Measurements from ENCODE around the gene SLC26A8. TPM values are rescaled to one million over a fixed set of nuclear protein-coding genes. Genes with fewer than 3 reads are reported as not detected.

The SLC26A8 gene
- total and polyA plus RNA-seq, 2 of the 13 experiments (the other 11 are each of a cell fraction or from before 2014, with no cell fraction given), result 0.46 TPM; not detected in 1

DNA sequence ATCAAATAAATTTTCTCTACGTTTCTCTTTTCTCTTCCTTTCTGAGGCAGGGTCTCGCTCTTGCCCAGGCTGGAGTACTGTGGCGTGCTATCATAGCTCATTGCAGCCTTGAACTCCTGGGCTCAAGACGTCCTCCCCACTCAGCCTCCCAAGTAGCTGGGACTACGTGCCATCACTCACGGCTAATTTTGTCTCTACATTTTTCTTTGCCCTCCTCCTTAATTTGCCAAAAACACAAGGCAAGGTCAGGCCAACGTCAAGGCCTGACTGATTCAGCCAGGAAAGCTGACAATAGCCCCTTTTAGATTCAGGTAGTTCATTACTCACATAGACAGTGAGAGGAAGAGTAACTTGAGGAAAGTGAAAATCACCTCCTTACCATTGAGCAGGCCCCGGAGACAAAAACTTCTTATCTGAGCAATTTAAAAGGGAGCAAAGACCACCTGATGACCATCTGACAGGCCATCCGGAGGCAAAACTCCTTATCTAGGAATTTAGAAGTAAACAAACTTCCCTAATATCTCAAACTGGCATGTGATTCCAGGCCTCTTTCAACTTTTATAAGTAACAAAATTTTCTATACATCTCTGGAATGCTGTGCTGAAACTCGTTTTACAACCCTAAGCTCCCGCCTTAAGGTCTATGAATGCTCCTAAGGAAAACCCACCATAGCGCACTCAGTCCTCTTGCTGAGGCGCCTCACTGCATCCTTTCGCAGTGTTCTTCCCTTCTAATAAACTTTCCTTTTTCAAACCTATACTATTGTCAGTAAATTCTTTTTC, 61.5 kb downstream of the SLC26A8 start (continued):
- TF ChIP-seq ZFP36L2 (CRISPR knock-in tag; IDR thresholded peaks at IDR 0.05) (no peak), HBP1 (CRISPR knock-in tag; IDR thresholded peaks at IDR 0.05; ENCODE audit: low read depth) (no peak), ZFP1 (CRISPR knock-in tag; IDR thresholded peaks at IDR 0.05) (no peak), GABPB1 (CRISPR knock-in tag; IDR thresholded peaks at IDR 0.05) (no peak), RCOR2 (CRISPR knock-in tag; IDR thresholded peaks at IDR 0.05) (no peak; the same call in 1 of the 2 replicates), MIXL1 (CRISPR knock-in tag; IDR thresholded peaks at IDR 0.05) (0 out of 2 replicates have a peak, but pooled peaks have one; percentile 8), ZKSCAN1 (IDR thresholded peaks at IDR 0.05; ENCODE audit: low read length) (no peak), ZNF263 (CRISPR knock-in tag; IDR thresholded peaks at IDR 0.05) (peak; percentile 91), MAZ (IDR thresholded peaks at IDR 0.05; ENCODE audit: borderline replicate concordance, low read depth, low read length) (no peak), MAZ (CRISPR knock-in tag; IDR thresholded peaks at IDR 0.05; ENCODE audit: low read depth) (peak; percentile 37; the same call in 1 of the 2 replicates), ZNF660 (CRISPR knock-in tag; IDR thresholded peaks at IDR 0.05; ENCODE audit: borderline replicate concordance, low read depth) (no peak), TBX2 (CRISPR knock-in tag; IDR thresholded peaks at IDR 0.05; ENCODE audit: borderline replicate concordance) (peak; percentile 82), ZNF7 (CRISPR knock-in tag; IDR thresholded peaks at IDR 0.05) (peak; percentile 70), ZNF253 (CRISPR knock-in tag; IDR thresholded peaks at IDR 0.05; ENCODE audit: borderline replicate concordance) (no peak), PBX3 (CRISPR knock-in tag; IDR thresholded peaks at IDR 0.05; ENCODE audit: borderline replicate concordance) (no peak), SRF (IDR thresholded peaks at IDR 0.05; ENCODE audit: low read depth, low read length) (no peak), NCOA2 (CRISPR knock-in tag; IDR thresholded peaks at IDR 0.05) (peak; percentile 37; the same call in 1 of the 2 replicates), ZNF772 (CRISPR knock-in tag; IDR thresholded peaks at IDR 0.05) (peak; percentile 90; the same call in 1 of the 2 replicates), ZNF543 (CRISPR knock-in tag; IDR thresholded peaks at IDR 0.05) (0 out of 2 replicates have a peak, but pooled peaks have one; percentile 11)
- TF ChIP-seq, protein P1, sequence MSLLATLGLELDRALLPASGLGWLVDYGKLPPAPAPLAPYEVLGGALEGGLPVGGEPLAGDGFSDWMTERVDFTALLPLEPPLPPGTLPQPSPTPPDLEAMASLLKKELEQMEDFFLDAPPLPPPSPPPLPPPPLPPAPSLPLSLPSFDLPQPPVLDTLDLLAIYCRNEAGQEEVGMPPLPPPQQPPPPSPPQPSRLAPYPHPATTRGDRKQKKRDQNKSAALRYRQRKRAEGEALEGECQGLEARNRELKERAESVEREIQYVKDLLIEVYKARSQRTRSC (CRISPR knock-in tag; IDR thresholded peaks at IDR 0.05; ENCODE audit: low read depth), result no peak
- TF ChIP-seq, protein P2, sequence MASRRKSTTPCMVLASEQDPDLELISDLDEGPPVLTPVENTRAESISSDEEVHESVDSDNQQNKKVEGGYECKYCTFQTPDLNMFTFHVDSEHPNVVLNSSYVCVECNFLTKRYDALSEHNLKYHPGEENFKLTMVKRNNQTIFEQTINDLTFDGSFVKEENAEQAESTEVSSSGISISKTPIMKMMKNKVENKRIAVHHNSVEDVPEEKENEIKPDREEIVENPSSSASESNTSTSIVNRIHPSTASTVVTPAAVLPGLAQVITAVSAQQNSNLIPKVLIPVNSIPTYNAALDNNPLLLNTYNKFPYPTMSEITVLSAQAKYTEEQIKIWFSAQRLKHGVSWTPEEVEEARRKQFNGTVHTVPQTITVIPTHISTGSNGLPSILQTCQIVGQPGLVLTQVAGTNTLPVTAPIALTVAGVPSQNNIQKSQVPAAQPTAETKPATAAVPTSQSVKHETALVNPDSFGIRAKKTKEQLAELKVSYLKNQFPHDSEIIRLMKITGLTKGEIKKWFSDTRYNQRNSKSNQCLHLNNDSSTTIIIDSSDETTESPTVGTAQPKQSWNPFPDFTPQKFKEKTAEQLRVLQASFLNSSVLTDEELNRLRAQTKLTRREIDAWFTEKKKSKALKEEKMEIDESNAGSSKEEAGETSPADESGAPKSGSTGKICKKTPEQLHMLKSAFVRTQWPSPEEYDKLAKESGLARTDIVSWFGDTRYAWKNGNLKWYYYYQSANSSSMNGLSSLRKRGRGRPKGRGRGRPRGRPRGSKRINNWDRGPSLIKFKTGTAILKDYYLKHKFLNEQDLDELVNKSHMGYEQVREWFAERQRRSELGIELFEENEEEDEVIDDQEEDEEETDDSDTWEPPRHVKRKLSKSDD (CRISPR knock-in tag; IDR thresholded peaks at IDR 0.05; ENCODE audit: low read depth), result no peak
- TF ChIP-seq, protein P3, sequence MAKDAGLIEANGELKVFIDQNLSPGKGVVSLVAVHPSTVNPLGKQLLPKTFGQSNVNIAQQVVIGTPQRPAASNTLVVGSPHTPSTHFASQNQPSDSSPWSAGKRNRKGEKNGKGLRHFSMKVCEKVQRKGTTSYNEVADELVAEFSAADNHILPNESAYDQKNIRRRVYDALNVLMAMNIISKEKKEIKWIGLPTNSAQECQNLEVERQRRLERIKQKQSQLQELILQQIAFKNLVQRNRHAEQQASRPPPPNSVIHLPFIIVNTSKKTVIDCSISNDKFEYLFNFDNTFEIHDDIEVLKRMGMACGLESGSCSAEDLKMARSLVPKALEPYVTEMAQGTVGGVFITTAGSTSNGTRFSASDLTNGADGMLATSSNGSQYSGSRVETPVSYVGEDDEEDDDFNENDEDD (CRISPR knock-in tag; IDR thresholded peaks at IDR 0.05; ENCODE audit: borderline replicate concordance), result no peak
